Heart right ventricle (tissue), 16 donors: ENCODE measurements around the gene DAGLA. TPM values are rescaled to one million over a fixed set of nuclear protein-coding genes. Genes with fewer than 3 reads are reported as not detected.

ENCODE experiments used
- ATAC-seq, 8 donors: fragments of 200-7000 bp; cut with Tn5 transposase; one replicate each; pipeline ENCODE4 v1.9.1; 2020; ENCODE audit warnings: mild to moderate bottlenecking in 8 of 8, moderate library complexity in 8 of 8, moderate number of reproducible peaks in 1 of 8
- DNase-seq, 2 donors: peaks; one replicate each; pipeline ENCODE4 v3.0.0-alpha.2; 2020
- H3K27ac ChIP-seq, 10 donors: fragments of 200-600 bp; sonication (generic) in 2 of 10; one replicate each; pipeline versions ENCODE4 v1.5.0 to v1.8.0; 2020 to 2022; ENCODE audit warnings: mild to moderate bottlenecking in 3 of 10
- H3K27me3 ChIP-seq, 7 donors: fragments of 200-600 bp; one replicate each; pipeline ENCODE4 v1.8.0; 2021 to 2022; ENCODE audit warnings: mild to moderate bottlenecking in 2 of 7
- H3K36me3 ChIP-seq, 9 donors: fragments of 200-600 bp; sonication (generic) in 1 of 9; one replicate each; pipeline versions ENCODE4 v1.5.0 to v1.8.0; 2020 to 2022; ENCODE audit warnings: mild to moderate bottlenecking in 2 of 9
- H3K4me1 ChIP-seq, 9 donors: fragments of 200-600 bp; sonication (generic) in 1 of 9; one replicate each; pipeline versions ENCODE4 v1.5.0 to v1.8.0; 2020 to 2022; ENCODE audit warnings: mild to moderate bottlenecking in 4 of 9
- H3K4me3 ChIP-seq, 10 donors: fragments of 200-600 bp; sonication (generic) in 2 of 10; one replicate each; pipeline versions ENCODE4 v1.5.0 to v1.8.0; 2020 to 2022; ENCODE audit warnings: mild to moderate bottlenecking in 7 of 10, moderate library complexity in 2 of 10
- H3K9me3 ChIP-seq, 11 donors: fragments of 200-600 bp in 10 of 11; sonication (generic) in 2 of 11; one replicate each; pipeline versions ENCODE4 v1.5.0 to v1.8.0; 2013 to 2022; ENCODE audit warnings: mild to moderate bottlenecking in 2 of 11, control low read depth in 1 of 11, moderate library complexity in 1 of 11
- WGBS, 2 donors: extraction: QIAGEN DNeasy Blood & Tissue Kit; methylation state at CpG; one replicate each; pipeline ENCODE4 v1.1.7; 2013; ENCODE audit warnings: inconsistent platforms in 1 of 2; 5-methylcytosine and 5-hydroxymethylcytosine counted together
- intact Hi-C, 10 donors: fragments of 100-400 bp; cut with DNase I; formaldehyde crosslinking; loops; one replicate each; pipeline versions ENCODE4 v1.11.1 to v1.14.2; 2022
- polyA plus RNA-seq, 2 donors: library from polyadenylated mRNA; stranded (reverse); fragments of 200-250 nt; gene quantifications; one replicate each; pipeline ENCODE4 v1.2.3, GENCODE V29; 2013
- total RNA-seq, 10 donors: library from RNA; stranded (reverse); fragmentation: NEBNext Ultra II Directional in 3 of 10; extraction: Animal tissue kit (Norgen Biotek cat#: 25700) in 3 of 10; gene quantifications; one replicate each; pipeline versions ENCODE4 v1.2.1 to v1.2.4, GENCODE V29; 2021 to 2023
- TF ChIP-seq, protein P1 (sequence below), 9 donors: fragments of 200-600 bp; sonication (generic) in 2 of 9; IDR thresholded peaks; one replicate each; pipeline versions ENCODE4 v1.5.0 to v1.8.0; 2021 to 2022; ENCODE audit warnings: antibody characterized with exemption in 9 of 9, mild to moderate bottlenecking in 5 of 9, moderate library complexity in 1 of 9
- donor health status: Arrhythmogenic right ventricular cardiomyopathy.
- donor health status: ischemic (EF 13 %, LVEDD 7.1; RV severe dilation, severe dysfunction).
- donor health status: healthy with polysubstance abuse.
- donor health status: DM: no; HTN: yes; CAD: no.
- donor health status: DM: no; HTN: no; CAD: no.
- donor health status: ischemic (EF 25% LVEDD 6.9; RV normal size, moderate dysfunction).
- donor health status: ischemic (EF 25% LVEDD 5.7; RV mildly dilated, moderate dysfunction).
- donor health status: healthy.
- donor health status: DM: yes; HTN: yes; CAD: no.
- donor health status: Ischemic cardiomyopathy.
- donor health status: ischemic (EF 35%, LVEDD 5.7; RV mildly dilated, moderate dysfunction).
- donor health status: nonischemic (EF 11% LVEDD 7.7; RV severe dilation, severe dysfunction).
- donor health status: DM: yes; HTN: yes; CAD: no.
- donor health status: PGD.
- donor health status: ischemic (EF 29% LVEDD 5.4; RV normal size, mild dysfunction).
- donor health status: nonischemic (EF 23%, LVEDD 6.1; RV moderate dilation, normal function).

The DAGLA gene
- total and polyA plus RNA-seq, 12 donors: 1.5 to 5.0 (median 3.2) TPM

DNA sequence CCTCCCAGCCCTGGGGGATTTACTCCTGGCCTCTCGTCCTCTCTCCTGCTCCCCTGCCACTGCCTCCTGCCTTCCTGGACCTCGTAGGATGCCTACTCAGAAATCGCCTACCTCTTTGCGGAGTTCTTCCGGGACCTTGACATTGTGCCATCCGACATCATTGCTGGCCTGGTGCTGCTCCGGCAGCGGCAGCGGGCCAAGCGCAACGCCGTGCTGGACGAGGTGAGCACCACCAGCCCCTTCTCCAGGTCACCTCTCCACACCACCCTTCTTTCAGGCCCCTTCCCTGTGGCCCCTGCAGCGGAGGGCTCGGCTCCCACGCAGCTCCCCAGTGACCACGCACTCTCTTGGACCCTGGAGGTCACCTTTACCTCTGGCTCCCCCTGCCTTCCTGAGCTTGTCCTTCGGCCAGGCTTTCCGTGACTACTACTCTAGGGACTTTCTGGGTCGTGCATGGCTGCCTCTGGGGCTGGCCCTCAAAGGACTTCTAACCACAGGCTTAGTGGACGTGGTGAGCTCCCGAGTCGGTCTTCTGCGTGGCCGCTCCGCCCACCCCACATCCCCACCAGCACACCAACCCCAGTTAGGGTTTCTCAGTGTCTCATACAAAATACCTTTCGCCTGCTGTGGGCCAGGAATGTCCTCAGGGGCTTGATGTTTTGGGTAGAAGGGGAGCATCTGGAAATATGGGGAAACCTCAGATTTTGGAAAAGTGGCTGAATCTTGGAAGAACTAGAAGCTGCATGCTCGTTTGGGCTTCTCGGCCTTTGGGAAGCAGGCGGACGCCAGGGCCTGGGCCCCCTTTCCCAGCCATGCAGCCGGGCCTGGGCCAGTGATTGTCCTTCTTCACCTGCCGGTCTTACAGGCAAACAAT lies 48.1 kb downstream of the DAGLA start:
- ATAC-seq (no peak), DNase-seq (no peak)
- intact Hi-C loops: no loop called here
- 90 to 92% methylated on average over 33 of the region's 33 CpGs for WGBS, 2 donors
- Histone ChIP-seq H3K27ac (peak overlapping the region in 4 of 10 donors; percentile 4 to 41 (median 18)), H3K36me3 (peaks cover 0 to 52% (median 0%) of the 10 kb centered on the region in 9 donors), H3K9me3 (no peaks in the 10 kb centered on the region), H3K27me3 (no peaks in the 10 kb centered on the region), H3K4me1 (peaks cover 2 to 43% (median 11%) of the 10 kb centered on the region in 9 donors), H3K4me3 (no peak overlapping the region)
- TF ChIP-seq, protein P1, sequence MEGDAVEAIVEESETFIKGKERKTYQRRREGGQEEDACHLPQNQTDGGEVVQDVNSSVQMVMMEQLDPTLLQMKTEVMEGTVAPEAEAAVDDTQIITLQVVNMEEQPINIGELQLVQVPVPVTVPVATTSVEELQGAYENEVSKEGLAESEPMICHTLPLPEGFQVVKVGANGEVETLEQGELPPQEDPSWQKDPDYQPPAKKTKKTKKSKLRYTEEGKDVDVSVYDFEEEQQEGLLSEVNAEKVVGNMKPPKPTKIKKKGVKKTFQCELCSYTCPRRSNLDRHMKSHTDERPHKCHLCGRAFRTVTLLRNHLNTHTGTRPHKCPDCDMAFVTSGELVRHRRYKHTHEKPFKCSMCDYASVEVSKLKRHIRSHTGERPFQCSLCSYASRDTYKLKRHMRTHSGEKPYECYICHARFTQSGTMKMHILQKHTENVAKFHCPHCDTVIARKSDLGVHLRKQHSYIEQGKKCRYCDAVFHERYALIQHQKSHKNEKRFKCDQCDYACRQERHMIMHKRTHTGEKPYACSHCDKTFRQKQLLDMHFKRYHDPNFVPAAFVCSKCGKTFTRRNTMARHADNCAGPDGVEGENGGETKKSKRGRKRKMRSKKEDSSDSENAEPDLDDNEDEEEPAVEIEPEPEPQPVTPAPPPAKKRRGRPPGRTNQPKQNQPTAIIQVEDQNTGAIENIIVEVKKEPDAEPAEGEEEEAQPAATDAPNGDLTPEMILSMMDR (IDR thresholded peaks at IDR 0.05): no peak

DNA sequence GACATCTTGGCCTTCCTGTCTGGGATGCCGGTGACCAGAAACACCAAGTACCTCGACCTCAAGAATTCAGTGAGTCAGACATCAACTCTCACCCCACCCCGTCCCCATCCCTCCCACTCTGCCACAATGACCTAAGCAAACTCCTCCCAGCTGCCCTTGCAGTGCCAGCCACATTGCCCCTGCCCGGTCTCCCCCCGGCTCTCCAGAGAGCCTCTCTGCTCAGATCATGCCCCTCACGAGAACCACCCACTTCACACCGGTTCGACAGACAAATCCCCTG lies 48.7 kb downstream of the DAGLA start:
- Histone ChIP-seq H3K9me3 (no peaks in the 10 kb centered on the region), H3K4me3 (no peak overlapping the region), H3K4me1 (peaks cover 2 to 47% (median 13%) of the 10 kb centered on the region in 9 donors), H3K27me3 (no peaks in the 10 kb centered on the region), H3K27ac (no peak overlapping the region), H3K36me3 (peaks cover 0 to 48% (median 0%) of the 10 kb centered on the region in 9 donors)
- 69 to 79% methylated on average over 8 of the region's 8 CpGs for WGBS, 2 donors
- ATAC-seq (no peak), DNase-seq (no peak)
- intact Hi-C loops: no loop called here
- TF ChIP-seq, protein P1 (IDR thresholded peaks at IDR 0.05): no peak

DNA sequence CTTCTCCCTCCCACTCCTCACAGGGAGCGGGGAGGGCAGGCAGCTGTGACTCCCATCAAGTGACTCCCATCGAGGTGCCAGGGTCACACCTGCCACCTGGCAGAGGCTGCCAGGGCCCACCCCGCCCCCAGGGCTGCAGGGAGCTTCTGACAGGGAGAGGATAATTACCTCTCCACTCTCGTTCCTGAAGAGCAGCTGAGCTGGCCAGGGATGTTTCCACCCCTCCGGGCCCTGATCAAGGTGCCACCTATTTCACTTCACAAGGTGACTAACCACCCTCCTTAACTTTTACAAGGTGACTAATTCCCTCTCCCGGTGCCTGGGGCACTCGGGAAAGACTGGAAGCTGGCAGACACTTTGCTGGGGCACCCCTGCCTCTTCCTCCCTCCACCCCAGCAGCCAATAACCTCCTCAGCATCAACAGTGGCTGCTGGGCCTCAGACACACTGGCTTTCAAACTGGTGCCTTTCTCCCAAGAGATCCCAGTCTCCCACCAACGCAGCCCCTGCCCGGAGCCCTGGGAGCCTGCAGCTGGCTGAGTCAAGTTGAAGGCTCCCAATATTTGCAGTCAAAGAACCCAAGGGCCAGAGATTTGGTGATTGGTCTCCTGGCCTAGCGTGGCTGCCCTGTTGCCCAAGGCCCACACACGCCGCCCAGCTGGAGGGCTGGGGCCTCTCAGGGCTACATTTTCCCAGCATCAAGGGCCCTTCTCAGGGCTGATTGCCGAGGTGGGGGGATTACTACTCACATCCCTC lies 50.2 kb downstream of the DAGLA start:
- WGBS, 2 donors: 79 to 82% methylated on average over 13 of the region's 13 CpGs
- no peak for DNase-seq
- TF ChIP-seq, protein P1 (IDR thresholded peaks at IDR 0.05): no peak
- no peaks in the 10 kb centered on the region for H3K9me3 ChIP-seq
- no peak overlapping the region for H3K4me3 ChIP-seq
- H3K27me3 ChIP-seq: no peaks in the 10 kb centered on the region
- H3K27ac ChIP-seq: no peak overlapping the region
- peaks cover 2 to 44% (median 11%) of the 10 kb centered on the region in 9 donors for H3K4me1 ChIP-seq
- intact Hi-C loops: loop anchor here in 2 of 10 donors (5.0 kb wide), 2 partner anchors 33 to 253 kb away; no protein-coding TSS in a partner anchor
- ATAC-seq: no peak
- peaks cover 0 to 47% (median 0%) of the 10 kb centered on the region in 9 donors for H3K36me3 ChIP-seq

DNA sequence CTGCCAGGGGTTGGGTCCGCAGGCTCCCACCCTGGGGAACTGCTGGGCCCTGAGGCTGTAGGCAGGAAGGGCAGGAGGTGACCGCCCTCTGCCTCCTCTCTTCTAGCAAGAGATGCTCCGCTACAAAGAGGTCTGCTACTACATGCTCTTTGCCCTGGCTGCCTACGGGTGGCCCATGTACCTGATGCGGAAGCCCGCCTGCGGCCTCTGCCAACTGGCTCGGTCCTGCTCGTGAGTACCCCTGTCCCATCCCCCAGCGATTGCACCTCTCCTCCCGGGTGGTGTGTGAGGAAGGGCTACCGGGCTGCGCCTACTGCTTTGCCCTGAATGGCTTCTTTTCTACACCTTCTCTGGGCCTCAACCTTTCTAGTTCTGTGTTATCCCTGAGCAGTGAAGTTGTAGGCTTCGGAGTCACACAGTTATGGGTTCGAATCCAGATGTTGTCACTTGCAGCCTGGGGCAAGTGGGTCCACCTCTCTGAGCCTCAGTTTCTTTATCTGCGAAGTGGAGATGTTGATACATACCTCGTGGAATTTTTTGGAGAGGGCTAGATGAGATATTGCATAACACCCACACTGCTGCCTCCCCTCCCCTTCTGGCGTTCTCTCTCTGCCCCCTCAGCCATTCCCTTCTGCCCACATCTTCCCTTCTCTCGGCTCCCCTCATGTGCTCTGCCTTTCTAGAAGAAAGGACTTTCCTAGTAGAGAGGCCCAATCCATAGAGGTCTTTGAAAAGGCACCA lies 51.2 kb downstream of the DAGLA start:
- no peak overlapping the region for H3K27ac ChIP-seq
- peaks cover 0 to 48% (median 9%) of the 10 kb centered on the region in 9 donors for H3K36me3 ChIP-seq
- no peak overlapping the region for H3K4me3 ChIP-seq
- H3K4me1 ChIP-seq: peaks cover 2 to 44% (median 11%) of the 10 kb centered on the region in 9 donors
- no peaks in the 10 kb centered on the region for H3K9me3 ChIP-seq
- intact Hi-C loops: loop anchor here in 2 of 10 donors (5.0 kb wide), 2 partner anchors 34 to 254 kb away; no protein-coding TSS in a partner anchor
- WGBS, 2 donors: 85 to 88% methylated on average over 19 of the region's 19 CpGs
- DNase-seq (no peak), ATAC-seq (no peak)
- TF ChIP-seq, protein P1 (IDR thresholded peaks at IDR 0.05): no peak
- H3K27me3 ChIP-seq: no peaks in the 10 kb centered on the region
